CD4-positive, alpha-beta memory T cell (primary cell): Measurements from ENCODE around the gene CALML3. TPM values are rescaled to one million over a fixed set of nuclear protein-coding genes. Genes with fewer than 3 reads are reported as not detected.

Source experiments
- CTCF ChIA-PET: fragments of 350-600 bp; sonication (Branson Sonifier 250); formaldehyde crosslinking; loops from one replicate; lab custom pipeline; 2021; ENCODE audit warnings: inconsistent platforms; ENCODE audit not compliant: partially characterized antibody; lab: Charles Lee
- POLR2A ChIA-PET: fragments of 350-600 bp; sonication (Branson Sonifier 250); formaldehyde crosslinking; loops from one replicate; lab custom pipeline; 2021; ENCODE audit not compliant: partially characterized antibody; lab: Charles Lee
- DNase-seq, 5 donors: peaks; one replicate each; pipeline versions ENCODE4 v3.0.0 to v3.0.0-alpha.2; 2020 to 2022; ENCODE audit warnings: mixed read lengths in 1 of 5
- H3K27ac ChIP-seq: one replicate; pipeline ENCODE4 v1.7.0; 2013; ENCODE audit warnings: low read depth, low read length
- H3K27me3 ChIP-seq: 2 replicates; pipeline ENCODE4 v1.7.0; 2013; ENCODE audit warnings: mild to moderate bottlenecking, low read length, moderate library complexity; ENCODE audit not compliant: insufficient read depth
- H3K36me3 ChIP-seq: 2 replicates; pipeline ENCODE4 v1.7.0; 2013; ENCODE audit warnings: mild to moderate bottlenecking, low read length, moderate library complexity; ENCODE audit not compliant: insufficient read depth
- H3K4me1 ChIP-seq: 2 replicates; pipeline ENCODE4 v1.7.0; 2013; ENCODE audit warnings: mild to moderate bottlenecking, low read length, moderate library complexity; ENCODE audit not compliant: insufficient read depth
- H3K4me3 ChIP-seq, 2 donors: one replicate each; pipeline ENCODE4 v1.7.0; 2013; ENCODE audit warnings: low read length in 2 of 2, mild to moderate bottlenecking in 1 of 2
- H3K9me3 ChIP-seq, 2 donors: one replicate each; pipeline ENCODE4 v1.7.0; 2013; ENCODE audit warnings: low read length in 2 of 2, control low read depth in 1 of 2; ENCODE audit not compliant: control insufficient read depth in 1 of 2
- H3K27ac Mint-ChIP-seq, 7 donors: one replicate each; pipeline ENCODE4 v1.8.0; 2020 to 2021; ENCODE audit warnings: mixed read lengths in 7 of 7, mild to moderate bottlenecking in 6 of 7, inconsistent platforms in 3 of 7, moderate library complexity in 3 of 7
- H3K27me3 Mint-ChIP-seq, 2 donors: one replicate each; pipeline ENCODE4 v1.8.0; 2020 to 2021; ENCODE audit warnings: mixed read lengths in 2 of 2
- H3K36me3 Mint-ChIP-seq, 2 donors: one replicate each; pipeline ENCODE4 v1.8.0; 2020 to 2021; ENCODE audit warnings: mixed read lengths in 2 of 2, inconsistent platforms in 1 of 2, mild to moderate bottlenecking in 1 of 2
- H3K4me1 Mint-ChIP-seq, 4 donors: one replicate each; pipeline ENCODE4 v1.8.0; 2020 to 2021; ENCODE audit warnings: mixed read lengths in 4 of 4, mild to moderate bottlenecking in 1 of 4
- H3K4me3 Mint-ChIP-seq, 8 donors: one replicate each; pipeline ENCODE4 v1.8.0; 2020 to 2021; ENCODE audit warnings: mixed read lengths in 8 of 8, mild to moderate bottlenecking in 7 of 8, moderate library complexity in 6 of 8, inconsistent platforms in 3 of 8
- H3K9me3 Mint-ChIP-seq, 8 donors: one replicate each; pipeline ENCODE4 v1.8.0; 2020 to 2021; ENCODE audit warnings: mixed read lengths in 8 of 8, mild to moderate bottlenecking in 5 of 8, inconsistent platforms in 3 of 8, moderate library complexity in 1 of 8
- intact Hi-C: fragments of 100-400 bp; cut with micrococcal nuclease; formaldehyde crosslinking; loops from one replicate; pipeline ENCODE4 v1.15.1; 2023
- polyA plus RNA-seq, 2 donors: library from polyadenylated mRNA; unstranded; fragments of 300-500 nt; fragmentation: Illumina TruSeq; gene quantifications; one replicate each; pipeline ENCODE4 v1.2.3, GENCODE V29; 2021
- total RNA-seq, 2 experiments: library from RNA; stranded (reverse); gene quantifications; one replicate each; pipeline ENCODE4 v1.2.3, GENCODE V29; 2021

Gene CALML3
- total and polyA plus RNA-seq, 4 experiments from 2014 or later = not detected

- Histone ChIP-seq H3K4me1 (no peaks in the 10 kb centered on the region), H3K36me3 (no peaks in the 10 kb centered on the region), H3K27me3 (no peaks in the 10 kb centered on the region), H3K27ac (no peak overlapping the region), H3K4me3 (no peak overlapping the region), H3K9me3 (no peaks in the 10 kb centered on the region)
- Mint-ChIP-seq H3K4me1 (no peaks in the 10 kb centered on the region), H3K36me3 (no peaks in the 10 kb centered on the region), H3K9me3 (peaks cover 0 to 6% (median 0%) of the 10 kb centered on the region in 8 donors), H3K27me3 (peaks cover 2% of the 10 kb centered on the region in 2 donors), H3K4me3 (no peak overlapping the region), H3K27ac (peak overlapping the region in 1 of 7 donors; percentile 57)
- intact Hi-C loops = no loop called here
- ChIA-PET CTCF (no interaction called here), POLR2A (no interaction called here)
- no peak for DNase-seq
These were observed 1.7 kb upstream of the CALML3 start for GRCh38 chr10:5522913-5523560.

GRCh38 chr10:5523796-5524574 lies 776 bp upstream of the CALML3 start:
- peaks cover 0 to 4% (median 0%) of the 10 kb centered on the region in 8 donors for H3K9me3 Mint-ChIP-seq
- H3K36me3 Mint-ChIP-seq = no peaks in the 10 kb centered on the region
- ChIA-PET POLR2A (interaction anchor here (0.5 kb wide), 1 partner anchor 269 kb away, joined by 3 read pairs; no protein-coding TSS in a partner anchor), CTCF (no interaction called here)
- no peaks in the 10 kb centered on the region for H3K9me3 ChIP-seq
- peaks cover 2% of the 10 kb centered on the region in 2 donors for H3K27me3 Mint-ChIP-seq
- H3K27ac Mint-ChIP-seq = no peak overlapping the region
- no peak for DNase-seq
- no peaks in the 10 kb centered on the region for H3K4me1 ChIP-seq
- intact Hi-C loops = no loop called here
- H3K27me3 ChIP-seq = no peaks in the 10 kb centered on the region
- no peaks in the 10 kb centered on the region for H3K4me1 Mint-ChIP-seq
- no peaks in the 10 kb centered on the region for H3K36me3 ChIP-seq
- no peak overlapping the region for H3K27ac ChIP-seq
- H3K4me3 Mint-ChIP-seq = no peak overlapping the region
- H3K4me3 ChIP-seq = no peak overlapping the region

- intact Hi-C loops = no loop called here
These were observed 990 bp downstream of the CALML3 start for GRCh38 chr10:5525561-5526341.

GRCh38 chr10:5526691-5527331 lies 2.0 kb downstream of the CALML3 start:
- no peak overlapping the region for H3K4me3 ChIP-seq
- H3K27me3 ChIP-seq = no peaks in the 10 kb centered on the region
- ChIA-PET CTCF (interaction anchor here (0.5 to 2.0 kb wide), 2 partner anchors 96 to 381 kb away, joined by 3 to 6 read pairs; no protein-coding TSS in a partner anchor), POLR2A (no interaction called here)
- no peaks in the 10 kb centered on the region for H3K36me3 Mint-ChIP-seq
- no peaks in the 10 kb centered on the region for H3K9me3 Mint-ChIP-seq
- H3K27ac ChIP-seq = no peak overlapping the region
- H3K27ac Mint-ChIP-seq = peak overlapping the region in 1 of 7 donors; percentile 13
- H3K27me3 Mint-ChIP-seq = peaks cover 1 to 2% of the 10 kb centered on the region in 2 donors
- DNase-seq = no peak
- H3K4me1 ChIP-seq = no peaks in the 10 kb centered on the region
- no peaks in the 10 kb centered on the region for H3K9me3 ChIP-seq
- no peaks in the 10 kb centered on the region for H3K36me3 ChIP-seq
- intact Hi-C loops = no loop called here
- no peak overlapping the region for H3K4me3 Mint-ChIP-seq
- no peaks in the 10 kb centered on the region for H3K4me1 Mint-ChIP-seq

More at GRCh38 chr10:5525561-5526341, 990 bp downstream of the CALML3 start:
- Histone ChIP-seq H3K9me3 (no peaks in the 10 kb centered on the region), H3K36me3 (no peaks in the 10 kb centered on the region), H3K27ac (no peak overlapping the region), H3K4me1 (no peaks in the 10 kb centered on the region), H3K4me3 (no peak overlapping the region), H3K27me3 (no peaks in the 10 kb centered on the region)
- Mint-ChIP-seq H3K27ac (no peak overlapping the region), H3K4me1 (no peaks in the 10 kb centered on the region), H3K9me3 (peaks cover 0 to 1% (median 0%) of the 10 kb centered on the region in 8 donors), H3K4me3 (no peak overlapping the region), H3K27me3 (peaks cover 1 to 2% of the 10 kb centered on the region in 2 donors), H3K36me3 (no peaks in the 10 kb centered on the region)
- DNase-seq = no peak
- CTCF ChIA-PET = interaction anchor here (0.5 to 2.0 kb wide), 2 partner anchors 97 to 382 kb away, joined by 3 to 6 read pairs; no protein-coding TSS in a partner anchor
- POLR2A ChIA-PET = no interaction called here

- no peaks in the 10 kb centered on the region for H3K27me3 ChIP-seq
- no peaks in the 10 kb centered on the region for H3K4me1 ChIP-seq
- Mint-ChIP-seq H3K4me1 (no peaks in the 10 kb centered on the region), H3K27ac (no peak overlapping the region), H3K36me3 (no peaks in the 10 kb centered on the region), H3K9me3 (no peaks in the 10 kb centered on the region), H3K27me3 (peaks cover 1 to 2% of the 10 kb centered on the region in 2 donors), H3K4me3 (no peak overlapping the region)
- H3K36me3 ChIP-seq = no peaks in the 10 kb centered on the region
- CTCF ChIA-PET = no interaction called here
- H3K27ac ChIP-seq = no peak overlapping the region
- POLR2A ChIA-PET = no interaction called here
- no peaks in the 10 kb centered on the region for H3K9me3 ChIP-seq
- intact Hi-C loops = no loop called here
- no peak overlapping the region for H3K4me3 ChIP-seq
- DNase-seq = no peak
These were observed 2.8 kb downstream of the CALML3 start for GRCh38 chr10:5527332-5528200.

- H3K36me3 Mint-ChIP-seq = no peaks in the 10 kb centered on the region
- no peak overlapping the region for H3K27ac Mint-ChIP-seq
- DNase-seq = no peak
- H3K27ac ChIP-seq = no peak overlapping the region
- H3K36me3 ChIP-seq = no peaks in the 10 kb centered on the region
- CTCF ChIA-PET = no interaction called here
- no peaks in the 10 kb centered on the region for H3K9me3 Mint-ChIP-seq
- H3K4me1 ChIP-seq = no peaks in the 10 kb centered on the region
- no peaks in the 10 kb centered on the region for H3K27me3 ChIP-seq
- no peaks in the 10 kb centered on the region for H3K9me3 ChIP-seq
- POLR2A ChIA-PET = no interaction called here
- no peak overlapping the region for H3K4me3 ChIP-seq
- intact Hi-C loops = no loop called here
- peaks cover 0 to 2% of the 10 kb centered on the region in 2 donors for H3K27me3 Mint-ChIP-seq
- no peaks in the 10 kb centered on the region for H3K4me1 Mint-ChIP-seq
- no peak overlapping the region for H3K4me3 Mint-ChIP-seq
These were observed 4.4 kb downstream of the CALML3 start for GRCh38 chr10:5528989-5529701.
